ENCODE data around the gene DCTPP1. TPM values are rescaled to one million over a fixed set of nuclear protein-coding genes. Genes with fewer than 3 reads are reported as not detected.

The DCTPP1 gene
- polyA plus RNA-seq, 1 of the 3 experiments (the other 2 are of a cell fraction): 79.2 TPM

GRCh38 chr16:30446203-30446595, 16.4 kb upstream of the DCTPP1 start:
- TF ChIP-seq YY1 (IDR thresholded peaks at IDR 0.05; ENCODE audit: low read depth): no peak
- peak overlapping the region; percentile 98; the same call in 1 of the 2 replicates for H3K9ac ChIP-seq
- ChIA-PET CTCF (interaction anchor here (0.8 to 2.6 kb wide), 3 partner anchors 13 to 126 kb away, joined by 3 to 6 read pairs (median 4); partner anchors contain the start of gene ZNF688), POLR2A (interaction anchor here (1.0 to 1.2 kb wide), 2 partner anchors 16 to 79 kb away, joined by 3 read pairs; partner anchors contain the start of gene DCTPP1)
- H3K27ac ChIP-seq (ENCODE audit: low read depth in 2 of 2, low read length in 1 of 2): peak overlapping the region; percentile 86 to 88
- H3K9me2 ChIP-seq: no peaks in the 10 kb centered on the region
- H3K4me3 ChIP-seq (ENCODE audit: low read depth in 2 of 2, low read length in 1 of 2): peak overlapping the region; percentile 75 to 95
- H3K4me2 ChIP-seq: peak overlapping the region; percentile 89
- peaks cover 24% of the 10 kb centered on the region for H3K79me2 ChIP-seq (ENCODE audit: insufficient read depth)
- H3K27me3 ChIP-seq (ENCODE audit: insufficient read depth): no peaks in the 10 kb centered on the region
- H3K9me3 ChIP-seq: no peaks in the 10 kb centered on the region
- no peak for DNase-seq
- WGBS (ENCODE audit: low lambda C conversion rate): 85% methylated on average over 10 of the region's 10 CpGs
- H3K4me1 ChIP-seq (ENCODE audit: control insufficient read depth in 1 of 2, insufficient read depth in 2 of 2, low read depth in 1 of 2, low read length in 1 of 2): peaks cover 8 to 15% of the 10 kb centered on the region in 2 experiments; a peak in 2 of 4 replicates
- H3K36me3 ChIP-seq (replicated peaks in 1 of 2; ENCODE audit: control insufficient read depth in 1 of 2, insufficient read depth in 2 of 2, low read length in 1 of 2): peaks cover 12 to 16% of the 10 kb centered on the region in 2 experiments
- peak overlapping the region; percentile 88 for H2AFZ ChIP-seq (ENCODE audit: low read depth)
- no peaks in the 10 kb centered on the region for H4K20me1 ChIP-seq (ENCODE audit: insufficient read depth)
- peaks cover 5% of the 10 kb centered on the region for H3F3A ChIP-seq (replicated peaks; ENCODE audit: insufficient read depth)

GRCh38 chr16:30445408-30446202, 15.8 kb upstream of the DCTPP1 start, which contains the start of gene SEPHS2:
SEPHS2 (minus strand) TSS chr16:30445874; CDS start chr16:30445727, 147 bp downstream.
- ChIA-PET CTCF (interaction anchor here (0.8 to 2.9 kb wide), 6 partner anchors 13 to 354 kb away, joined by 3 to 27 read pairs (median 4); partner anchors contain the start of genes DCTPP1, TBX6 and ZNF688), POLR2A (interaction anchor here (0.6 to 1.3 kb wide), 5 partner anchors 16 to 90 kb away, joined by 3 read pairs; partner anchors contain the start of gene DCTPP1)
- peak within 1 kb of the TSS; percentile 86 to 88 for H3K27ac ChIP-seq (ENCODE audit: low read depth in 2 of 2, low read length in 1 of 2)
- H3K4me3 ChIP-seq (ENCODE audit: low read depth in 2 of 2, low read length in 1 of 2): peak within 1 kb of the TSS; percentile 75 to 95
- H4K20me1 ChIP-seq (ENCODE audit: insufficient read depth): no peaks in the 10 kb centered on the region
- peaks cover 5% of the 10 kb centered on the region for H3F3A ChIP-seq (replicated peaks; ENCODE audit: insufficient read depth)
- no peaks in the 10 kb centered on the region for H3K27me3 ChIP-seq (ENCODE audit: insufficient read depth)
- DNase-seq: peak; percentile 95
- H3K79me2 ChIP-seq (ENCODE audit: insufficient read depth): peaks cover 24% of the 10 kb centered on the region
- WGBS (ENCODE audit: low lambda C conversion rate): 5% methylated on average over 26 of the region's 59 CpGs
- peaks cover 8 to 15% of the 10 kb centered on the region in 2 experiments; a peak in 2 of 4 replicates for H3K4me1 ChIP-seq (ENCODE audit: control insufficient read depth in 1 of 2, insufficient read depth in 2 of 2, low read depth in 1 of 2, low read length in 1 of 2)
- H3K4me2 ChIP-seq: peak within 1 kb of the TSS; percentile 89
- no peaks in the 10 kb centered on the region for H3K9me3 ChIP-seq
- peaks cover 12 to 16% of the 10 kb centered on the region in 2 experiments for H3K36me3 ChIP-seq (replicated peaks in 1 of 2; ENCODE audit: control insufficient read depth in 1 of 2, insufficient read depth in 2 of 2, low read length in 1 of 2)
- H2AFZ ChIP-seq (ENCODE audit: low read depth): peak within 1 kb of the TSS; percentile 88
- peak within 1 kb of the TSS; percentile 98 for H3K9ac ChIP-seq
- no peaks in the 10 kb centered on the region for H3K9me2 ChIP-seq
- TF ChIP-seq USF1 (IDR thresholded peaks at IDR 0.05; ENCODE audit: borderline replicate concordance, low read depth) (peak; percentile 80; the same call in 1 of the 2 replicates), RCOR1 (IDR thresholded peaks at IDR 0.05; ENCODE audit: low read length) (no peak), GATA2 (CRISPR knock-in tag; IDR thresholded peaks at IDR 0.05) (no peak), RFX5 (IDR thresholded peaks at IDR 0.05; ENCODE audit: low read length) (no peak), TCF12 (IDR thresholded peaks at IDR 0.05) (no peak), SMC3 (IDR thresholded peaks at IDR 0.05; ENCODE audit: low read depth, low read length) (no peak; the same call in 1 of the 2 replicates), POLR2AphosphoS5 (IDR thresholded peaks at IDR 0.05; ENCODE audit: low read depth, low read length) (peak; percentile 98), FOSL2 (IDR thresholded peaks at IDR 0.05; ENCODE audit: borderline replicate concordance, low read depth) (no peak), EZH2phosphoT487 (IDR thresholded peaks at IDR 0.05; ENCODE audit: borderline replicate concordance, low read depth) (no peak), YY1 (IDR thresholded peaks at IDR 0.05; ENCODE audit: low read depth) (peak; percentile 66), TEAD4 (IDR thresholded peaks at IDR 0.05; ENCODE audit: borderline replicate concordance, insufficient read depth) (no peak), FOXM1 (IDR thresholded peaks at IDR 0.05; ENCODE audit: low read depth) (no peak), MEF2A (IDR thresholded peaks at IDR 0.05; ENCODE audit: borderline replicate concordance, low read depth) (no peak), RXRA (IDR thresholded peaks at IDR 0.05; ENCODE audit: borderline replicate concordance, low read depth) (no peak), MXI1 (IDR thresholded peaks at IDR 0.05; ENCODE audit: low read depth, low read length) (peak; percentile 96), CHD2 (IDR thresholded peaks at IDR 0.05; ENCODE audit: low read length, partially characterized antibody) (peak; percentile 83), ZBTB33 (IDR thresholded peaks at IDR 0.05; ENCODE audit: borderline replicate concordance, low read depth) (0 out of 2 replicates have a peak, but pooled peaks have one; percentile 25), CTCF (IDR thresholded peaks at IDR 0.05) (peak; percentile 56), JUND (IDR thresholded peaks at IDR 0.05) (no peak), USF2 (IDR thresholded peaks at IDR 0.05; ENCODE audit: borderline replicate concordance, low read depth, low read length) (0 out of 2 replicates have a peak, but pooled peaks have one; percentile 31)
